Brain microvascular endothelial cell (primary cell): ENCODE measurements around the gene GNAZ.

Experiments used
- DNase-seq: peaks from one replicate; pipeline ENCODE4 v3.0.0-alpha.2; 2020
- H3K27ac ChIP-seq: fragments of 250-450 bp; sonication (Bioruptor Pico); 2 replicates; pipeline ENCODE4 v1.5.1; 2020; ENCODE audit warnings: mild to moderate bottlenecking, moderate library complexity
- H3K27me3 ChIP-seq: fragments of 250-450 bp; sonication (Bioruptor Pico); replicated peaks from 2 replicates; pipeline ENCODE4 v1.5.1; 2020; ENCODE audit warnings: mild to moderate bottlenecking
- H3K36me3 ChIP-seq: fragments of 250-450 bp; sonication (Bioruptor Pico); replicated peaks from 2 replicates; pipeline ENCODE4 v1.5.1; 2020; ENCODE audit warnings: mild to moderate bottlenecking
- H3K4me3 ChIP-seq: 2 replicates; pipeline ENCODE4 v1.5.1; 2011; ENCODE audit warnings: low read depth, mild to moderate bottlenecking, control low read depth, low read length, moderate library complexity
- in situ Hi-C: cut with HindIII; loops from 2 replicates; pipeline ENCODE4 v1.10.0; 2017; ENCODE audit warnings: low sequenced_read_pairs, low pct_ligation_motif_present
- TF ChIP-seq, protein P1 (sequence below): IDR thresholded peaks from 2 replicates; pipeline ENCODE4 v1.5.1; 2011; ENCODE audit warnings: low read depth, mild to moderate bottlenecking, moderate library complexity, low read length, control low read depth, inconsistent platforms; ENCODE audit errors: missing control alignments

GNAZ gene

DNA sequence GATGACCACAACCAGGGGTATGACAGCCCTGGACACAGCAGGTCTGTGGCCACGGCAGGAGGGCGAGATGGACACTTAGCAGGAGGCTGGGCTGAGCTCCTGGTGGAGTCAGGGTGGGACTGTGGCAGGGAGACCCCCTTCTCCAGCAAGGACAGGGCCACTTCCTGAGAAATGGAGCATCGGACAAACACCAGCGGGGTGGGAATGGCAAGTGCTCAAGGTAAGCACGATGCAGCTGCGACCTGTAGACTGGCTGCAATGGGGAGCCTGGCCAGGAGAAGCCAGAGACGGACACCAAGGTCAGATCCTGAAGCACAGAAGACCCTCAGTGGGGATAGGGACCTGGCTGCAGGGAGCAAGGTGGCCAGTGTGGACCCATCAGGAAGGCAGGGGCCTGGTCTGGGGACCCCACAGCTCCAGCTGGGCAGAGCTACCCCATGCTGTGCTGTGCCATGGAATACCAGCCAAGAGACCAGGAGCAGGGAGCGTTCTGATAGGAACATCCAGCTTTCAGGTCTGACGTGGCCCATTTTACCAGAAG, 42.2 kb downstream of the GNAZ start:
- TF ChIP-seq, protein P1, sequence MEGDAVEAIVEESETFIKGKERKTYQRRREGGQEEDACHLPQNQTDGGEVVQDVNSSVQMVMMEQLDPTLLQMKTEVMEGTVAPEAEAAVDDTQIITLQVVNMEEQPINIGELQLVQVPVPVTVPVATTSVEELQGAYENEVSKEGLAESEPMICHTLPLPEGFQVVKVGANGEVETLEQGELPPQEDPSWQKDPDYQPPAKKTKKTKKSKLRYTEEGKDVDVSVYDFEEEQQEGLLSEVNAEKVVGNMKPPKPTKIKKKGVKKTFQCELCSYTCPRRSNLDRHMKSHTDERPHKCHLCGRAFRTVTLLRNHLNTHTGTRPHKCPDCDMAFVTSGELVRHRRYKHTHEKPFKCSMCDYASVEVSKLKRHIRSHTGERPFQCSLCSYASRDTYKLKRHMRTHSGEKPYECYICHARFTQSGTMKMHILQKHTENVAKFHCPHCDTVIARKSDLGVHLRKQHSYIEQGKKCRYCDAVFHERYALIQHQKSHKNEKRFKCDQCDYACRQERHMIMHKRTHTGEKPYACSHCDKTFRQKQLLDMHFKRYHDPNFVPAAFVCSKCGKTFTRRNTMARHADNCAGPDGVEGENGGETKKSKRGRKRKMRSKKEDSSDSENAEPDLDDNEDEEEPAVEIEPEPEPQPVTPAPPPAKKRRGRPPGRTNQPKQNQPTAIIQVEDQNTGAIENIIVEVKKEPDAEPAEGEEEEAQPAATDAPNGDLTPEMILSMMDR: no peak
- in situ Hi-C loops: no loop called here
- H3K27me3 ChIP-seq: peaks cover 49% of the 10 kb centered on the region
- H3K4me3 ChIP-seq: no peak overlapping the region
- H3K36me3 ChIP-seq: no peaks in the 10 kb centered on the region
- no peak overlapping the region for H3K27ac ChIP-seq
- no peak for DNase-seq

DNA sequence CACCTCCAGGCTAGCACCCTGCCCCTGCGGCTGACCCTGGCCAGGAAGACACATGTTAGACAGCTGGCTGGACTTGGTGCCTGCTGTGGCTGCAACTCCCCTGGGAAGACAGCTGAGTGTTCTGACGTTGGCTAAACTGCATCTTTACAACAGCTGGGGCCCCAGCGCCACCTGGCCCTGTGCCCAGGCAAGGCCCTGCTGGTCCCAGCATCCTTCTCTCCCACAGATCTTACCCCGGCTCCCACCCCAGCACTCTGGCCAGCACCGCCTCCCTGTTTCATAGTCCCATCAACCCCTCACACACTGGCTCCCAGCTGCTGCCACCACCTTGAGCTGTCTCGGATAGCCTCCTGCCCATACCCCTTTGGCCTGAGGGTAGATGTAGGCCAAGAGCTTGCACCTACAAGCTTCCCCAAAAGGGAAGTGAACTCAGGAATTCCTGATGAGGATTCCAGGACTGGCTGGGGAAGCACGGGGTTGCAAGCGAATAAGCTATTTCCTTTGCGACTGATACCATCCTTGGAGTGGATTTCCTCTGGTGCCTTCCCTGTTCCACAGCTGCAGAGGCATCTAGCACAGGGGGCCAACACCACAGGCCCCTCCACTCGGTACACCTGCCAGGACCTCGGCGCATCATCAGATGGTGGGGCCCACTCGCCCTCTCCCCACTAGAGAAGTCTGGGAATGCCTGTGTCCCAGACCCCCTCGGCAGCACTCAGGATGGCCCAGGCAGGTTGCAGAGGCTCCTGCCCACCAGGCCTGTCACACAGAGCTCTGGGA, 42.9 kb downstream of the GNAZ start:
- Histone ChIP-seq H3K36me3 (no peaks in the 10 kb centered on the region), H3K4me3 (no peak overlapping the region), H3K27ac (no peak overlapping the region), H3K27me3 (peaks cover 49% of the 10 kb centered on the region)
- in situ Hi-C loops: no loop called here
- TF ChIP-seq, protein P1: no peak
- no peak for DNase-seq

DNA sequence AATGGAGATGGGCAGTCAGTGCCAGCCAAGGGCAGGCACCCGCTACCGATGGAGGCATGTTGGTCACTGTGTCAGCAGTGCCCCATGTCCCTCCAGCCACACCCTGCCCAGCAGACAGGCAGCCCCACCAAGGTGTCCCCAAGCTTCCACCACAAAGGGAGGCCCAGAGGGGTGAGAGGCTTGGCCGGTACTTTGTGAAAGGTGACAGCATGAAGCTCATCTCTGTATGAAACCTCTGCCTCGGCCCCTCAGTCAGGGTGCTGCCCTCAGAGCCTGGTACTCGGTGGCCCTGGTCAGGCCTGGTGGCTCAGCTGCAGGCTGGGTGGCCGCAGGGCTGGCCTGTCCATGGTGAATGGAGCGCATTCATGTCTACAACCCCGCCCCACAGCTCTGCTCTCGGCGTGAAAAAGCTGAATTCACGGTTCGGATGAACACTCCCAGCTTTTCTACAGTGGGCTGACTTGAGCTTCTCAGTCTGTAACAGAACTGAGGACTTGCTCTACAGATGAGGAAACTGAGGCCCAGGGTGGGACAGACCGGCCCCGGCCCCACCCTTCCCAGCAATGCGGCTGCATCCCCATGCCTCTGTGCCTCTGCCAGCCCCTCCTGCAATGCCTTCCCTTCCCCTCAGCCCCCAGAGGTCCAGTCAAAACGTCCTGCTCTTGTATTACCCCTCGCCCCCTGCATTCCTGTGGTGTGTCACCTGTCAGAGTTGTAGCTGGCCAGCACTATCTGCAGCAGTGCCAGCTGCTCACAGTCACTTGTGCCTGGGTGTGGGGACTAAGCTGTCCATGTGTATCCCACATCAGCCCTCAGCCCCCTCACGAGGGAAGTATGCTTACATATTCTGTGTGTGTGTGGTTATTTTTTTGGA, 43.8 kb downstream of the GNAZ start:
- TF ChIP-seq, protein P1: no peak
- no peaks in the 10 kb centered on the region for H3K36me3 ChIP-seq

GRCh38 chr22:23114721-23115020, 44.4 kb downstream of the GNAZ start:
- no peak for DNase-seq
- H3K27me3 ChIP-seq: peaks cover 45% of the 10 kb centered on the region
- no peak overlapping the region for H3K27ac ChIP-seq
- TF ChIP-seq, protein P1: no peak
- no peaks in the 10 kb centered on the region for H3K36me3 ChIP-seq
- no peak overlapping the region for H3K4me3 ChIP-seq
- in situ Hi-C loops: no loop called here

More for the DNA sequence above, 43.8 kb downstream of the GNAZ start:
- Histone ChIP-seq H3K4me3 (no peak overlapping the region), H3K27ac (no peak overlapping the region), H3K27me3 (peaks cover 49% of the 10 kb centered on the region)
- in situ Hi-C loops: no loop called here
- DNase-seq: no peak

GRCh38 chr22:23115369-23115768, 45.0 kb downstream of the GNAZ start:
- no peak for DNase-seq
- in situ Hi-C loops: no loop called here
- TF ChIP-seq, protein P1: no peak
- Histone ChIP-seq H3K27ac (no peak overlapping the region), H3K36me3 (no peaks in the 10 kb centered on the region), H3K27me3 (peaks cover 45% of the 10 kb centered on the region), H3K4me3 (no peak overlapping the region)
